Activated T-cell treated with anti-CD3 and anti-CD28 coated beads, Interleukin-2, amount 50 U/mL, for 24 hours (primary cell): Measurements from ENCODE around the gene NRG2.

Experiments
- DNase-seq: peaks from one replicate; pipeline ENCODE4 v3.0.0-alpha.2; 2020
- H3K27ac Mint-ChIP-seq: 2 replicates; pipeline ENCODE4 v1.8.0; 2020; ENCODE audit warnings: mild to moderate bottlenecking, mixed read lengths
- H3K27me3 Mint-ChIP-seq: 2 replicates; pipeline ENCODE4 v1.8.0; 2020; ENCODE audit warnings: mixed read lengths
- H3K36me3 Mint-ChIP-seq: 2 replicates; pipeline ENCODE4 v1.8.0; 2020; ENCODE audit warnings: low read depth, mixed read lengths
- H3K4me1 Mint-ChIP-seq: 2 replicates; pipeline ENCODE4 v1.8.0; 2020; ENCODE audit warnings: low read depth, mixed read lengths
- H3K4me3 Mint-ChIP-seq: 2 replicates; pipeline ENCODE4 v1.8.0; 2020; ENCODE audit warnings: mild to moderate bottlenecking, moderate library complexity, mixed read lengths
- H3K9me3 Mint-ChIP-seq: 2 replicates; pipeline ENCODE4 v1.8.0; 2020; ENCODE audit warnings: mixed read lengths

The NRG2 gene

GRCh38 chr5:139803978-139804377 is 239.1 kb downstream of the NRG2 start:
- Mint-ChIP-seq H3K4me3 (no peak overlapping the region), H3K27me3 (peaks cover 48% of the 10 kb centered on the region), H3K27ac (no peak overlapping the region), H3K9me3 (no peaks in the 10 kb centered on the region), H3K36me3 (no peaks in the 10 kb centered on the region), H3K4me1 (no peaks in the 10 kb centered on the region)
- no peak for DNase-seq

- Mint-ChIP-seq H3K27me3 (peaks cover 75% of the 10 kb centered on the region), H3K4me1 (peaks cover 5% of the 10 kb centered on the region), H3K27ac (no peak overlapping the region), H3K36me3 (no peaks in the 10 kb centered on the region), H3K9me3 (no peaks in the 10 kb centered on the region), H3K4me3 (no peak overlapping the region)
- DNase-seq = no peak
These were observed 243.7 kb downstream of the NRG2 start for GRCh38 chr5:139799359-139799758.

GRCh38 chr5:139798883-139799282 is 244.2 kb downstream of the NRG2 start:
- no peaks in the 10 kb centered on the region for H3K9me3 Mint-ChIP-seq
- no peaks in the 10 kb centered on the region for H3K36me3 Mint-ChIP-seq
- H3K4me1 Mint-ChIP-seq = peaks cover 5% of the 10 kb centered on the region
- H3K4me3 Mint-ChIP-seq = no peak overlapping the region
- peaks cover 76% of the 10 kb centered on the region for H3K27me3 Mint-ChIP-seq
- H3K27ac Mint-ChIP-seq = no peak overlapping the region
- DNase-seq = no peak

GRCh38 chr5:139797856-139798510 is 245.1 kb downstream of the NRG2 start:
- Mint-ChIP-seq H3K27me3 (peaks cover 77% of the 10 kb centered on the region), H3K4me3 (no peak overlapping the region), H3K36me3 (no peaks in the 10 kb centered on the region), H3K27ac (no peak overlapping the region), H3K4me1 (peaks cover 5% of the 10 kb centered on the region), H3K9me3 (no peaks in the 10 kb centered on the region)
- no peak for DNase-seq

GRCh38 chr5:139797335-139797734 is 245.8 kb downstream of the NRG2 start:
- Mint-ChIP-seq H3K27ac (no peak overlapping the region), H3K4me3 (no peak overlapping the region), H3K27me3 (peaks cover 79% of the 10 kb centered on the region), H3K36me3 (no peaks in the 10 kb centered on the region), H3K9me3 (no peaks in the 10 kb centered on the region), H3K4me1 (peaks cover 5% of the 10 kb centered on the region)
- DNase-seq = no peak
